ENCODE results near the gene ZDHHC11B. TPM values are rescaled to one million over a fixed set of nuclear protein-coding genes. Genes with fewer than 3 reads are reported as not detected.
"Not testable (repeated sequence)": the region's sequence is repeated elsewhere in the genome, so short reads cannot be mapped to it uniquely, and the experiment has no call there.

Gene ZDHHC11B
- total RNA-seq, 1 experiment from 2014 or later: not detected

DNA sequence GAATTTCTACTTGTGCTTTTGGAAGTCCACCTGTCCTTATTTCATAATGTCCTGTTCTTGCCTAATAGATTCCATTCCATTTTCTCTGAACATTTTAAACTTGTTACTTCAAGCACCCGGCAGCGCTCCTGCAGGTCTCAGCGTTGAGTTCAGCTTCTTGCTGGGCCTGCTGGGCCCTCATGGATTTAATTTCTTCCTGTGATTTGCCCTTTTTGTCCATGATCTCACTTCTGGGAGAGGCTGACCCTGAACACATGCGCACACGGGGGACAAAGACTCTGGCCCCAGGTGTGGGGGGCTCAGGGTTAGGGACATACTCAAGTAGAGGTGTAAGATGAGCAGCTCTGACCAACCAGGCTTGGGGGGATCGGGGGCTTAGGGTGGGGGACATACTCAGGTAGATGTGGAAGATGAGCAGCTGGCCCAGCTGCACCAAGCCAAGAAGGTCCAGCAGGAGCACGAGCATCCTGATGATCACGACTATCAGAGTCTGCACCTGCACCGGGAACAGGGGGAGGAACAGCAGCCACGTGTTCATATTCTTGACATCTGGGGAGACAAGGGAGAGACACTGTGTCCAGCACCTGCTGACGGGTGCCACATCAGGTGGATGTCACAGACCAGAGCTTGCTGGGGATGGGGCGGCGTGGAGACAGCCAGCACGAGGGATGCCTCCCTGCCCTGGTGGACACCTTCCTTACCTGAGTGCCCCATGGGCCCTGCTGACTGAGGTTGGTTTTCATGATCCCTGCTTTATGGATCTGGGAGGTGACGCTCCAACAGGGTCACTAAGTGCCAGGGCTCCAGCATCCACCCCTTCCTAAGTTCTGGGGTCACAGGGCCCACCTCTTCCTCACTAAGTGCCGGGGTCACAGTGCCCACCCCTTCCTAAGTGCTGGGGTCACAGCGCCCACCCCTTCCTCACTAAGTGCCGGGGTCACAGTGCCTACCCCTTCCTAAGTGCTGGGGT lies 36.2 kb downstream of the ZDHHC11B start:
- not testable (repeated sequence) for H3K9me3 ChIP-seq (replicated peaks); H3K4me3 ChIP-seq; H3K4me1 ChIP-seq (replicated peaks); H3K27ac ChIP-seq; H3K36me3 ChIP-seq
- peak in 1 of 2 experiments; percentile 54 for DNase-seq (ENCODE audit: low read depth in 1 of 2, low spot score in 2 of 2)
- peaks cover 18% of the 10 kb centered on the region for H3K27me3 ChIP-seq (replicated peaks)

- peaks cover 22% of the 10 kb centered on the region for H3K27me3 ChIP-seq (replicated peaks)
- peak in 1 of 2 experiments; percentile 45 for DNase-seq (ENCODE audit: low read depth in 1 of 2, low spot score in 2 of 2)
Observed at GRCh38 chr5:747303-747844, 37.2 kb downstream of the ZDHHC11B start.

DNA sequence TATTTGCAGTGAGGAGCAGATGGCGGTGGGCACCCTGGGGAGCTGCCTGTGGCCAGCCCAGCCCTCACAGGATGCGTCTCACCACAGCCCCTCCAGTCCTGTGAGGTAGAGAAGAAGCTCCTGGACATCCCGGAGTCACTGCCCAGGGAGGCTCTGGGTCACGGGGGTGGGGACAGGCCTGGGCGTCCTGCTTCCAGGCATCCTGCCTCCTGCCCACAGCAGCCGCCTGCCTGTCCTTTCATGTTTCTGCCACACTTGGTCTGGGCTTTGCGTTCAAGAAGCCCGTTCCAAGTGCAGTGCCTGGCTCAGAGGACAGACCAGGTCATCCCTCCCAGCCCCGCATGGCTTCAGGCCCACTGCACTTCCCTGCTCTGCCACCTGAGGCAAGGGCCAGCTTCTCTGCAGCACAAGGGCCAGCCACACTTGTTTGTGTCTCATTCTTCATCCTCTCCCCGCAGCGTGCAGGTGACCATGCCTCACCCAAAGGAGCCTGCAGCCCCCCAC lies 38.2 kb downstream of the ZDHHC11B start:
- Histone ChIP-seq H3K4me1 (replicated peaks) (no peaks in the 10 kb centered on the region), H3K36me3 (no peaks in the 10 kb centered on the region), H3K9me3 (replicated peaks) (no peaks in the 10 kb centered on the region), H3K4me3 (no peak overlapping the region), H3K27me3 (replicated peaks) (peaks cover 22% of the 10 kb centered on the region), H3K27ac (no peak overlapping the region)
- peak in 1 of 2 experiments; percentile 61 for DNase-seq (ENCODE audit: low read depth in 1 of 2, low spot score in 2 of 2)

More at GRCh38 chr5:747303-747844, 37.2 kb downstream of the ZDHHC11B start:
- not testable (repeated sequence) for H3K27ac ChIP-seq; H3K36me3 ChIP-seq; H3K4me1 ChIP-seq (replicated peaks); H3K9me3 ChIP-seq (replicated peaks); H3K4me3 ChIP-seq

DNA sequence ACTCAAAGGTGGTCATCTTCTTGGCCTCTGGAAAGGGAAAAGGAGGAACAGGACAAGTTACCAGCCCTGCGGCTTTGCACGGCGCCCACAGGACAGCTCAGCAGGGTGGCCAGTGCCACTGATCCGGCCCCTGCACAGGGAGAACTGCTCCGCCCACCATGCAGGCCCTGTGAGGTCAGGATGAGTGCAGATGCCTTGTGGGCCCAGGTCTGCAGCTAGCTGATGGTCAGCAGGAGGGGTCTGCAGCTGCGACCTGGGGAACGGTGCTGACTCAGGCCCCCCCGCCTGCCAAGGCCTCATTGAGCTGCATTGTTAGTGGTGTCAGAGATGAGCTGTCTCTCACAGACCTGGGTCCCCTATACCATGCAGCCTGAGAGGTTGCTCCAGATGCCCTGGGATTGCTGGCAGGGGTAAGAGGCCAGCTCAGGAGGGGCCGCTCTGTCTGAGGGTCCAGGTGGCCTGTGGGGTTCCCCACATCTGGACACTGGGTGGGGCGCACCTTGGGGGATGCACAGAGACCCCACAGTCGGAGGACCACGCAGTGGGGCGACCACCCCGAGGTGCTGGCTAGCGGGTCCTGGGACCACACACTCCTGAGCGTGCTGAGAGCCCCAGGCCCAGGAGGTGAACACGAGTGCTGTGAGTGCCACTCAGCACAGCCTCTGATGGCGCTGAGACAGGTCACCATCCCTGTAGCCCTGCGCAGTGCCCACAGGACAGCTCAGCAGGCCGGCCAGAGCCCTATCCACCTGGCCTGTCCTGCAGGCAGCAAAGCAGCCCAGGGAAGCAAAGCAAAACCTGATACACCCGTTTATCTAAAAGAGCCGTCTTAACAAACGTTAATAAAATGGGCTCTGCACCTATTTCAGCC lies 39.0 kb downstream of the ZDHHC11B start:
- H3K27ac ChIP-seq; H3K9me3 ChIP-seq (replicated peaks); H3K4me1 ChIP-seq (replicated peaks); H3K4me3 ChIP-seq; H3K36me3 ChIP-seq: not testable (repeated sequence)
- H3K27me3 ChIP-seq (replicated peaks): peaks cover 22% of the 10 kb centered on the region
- DNase-seq (ENCODE audit: low read depth in 1 of 2, low spot score in 2 of 2): peak in 1 of 2 experiments; percentile 56

DNA sequence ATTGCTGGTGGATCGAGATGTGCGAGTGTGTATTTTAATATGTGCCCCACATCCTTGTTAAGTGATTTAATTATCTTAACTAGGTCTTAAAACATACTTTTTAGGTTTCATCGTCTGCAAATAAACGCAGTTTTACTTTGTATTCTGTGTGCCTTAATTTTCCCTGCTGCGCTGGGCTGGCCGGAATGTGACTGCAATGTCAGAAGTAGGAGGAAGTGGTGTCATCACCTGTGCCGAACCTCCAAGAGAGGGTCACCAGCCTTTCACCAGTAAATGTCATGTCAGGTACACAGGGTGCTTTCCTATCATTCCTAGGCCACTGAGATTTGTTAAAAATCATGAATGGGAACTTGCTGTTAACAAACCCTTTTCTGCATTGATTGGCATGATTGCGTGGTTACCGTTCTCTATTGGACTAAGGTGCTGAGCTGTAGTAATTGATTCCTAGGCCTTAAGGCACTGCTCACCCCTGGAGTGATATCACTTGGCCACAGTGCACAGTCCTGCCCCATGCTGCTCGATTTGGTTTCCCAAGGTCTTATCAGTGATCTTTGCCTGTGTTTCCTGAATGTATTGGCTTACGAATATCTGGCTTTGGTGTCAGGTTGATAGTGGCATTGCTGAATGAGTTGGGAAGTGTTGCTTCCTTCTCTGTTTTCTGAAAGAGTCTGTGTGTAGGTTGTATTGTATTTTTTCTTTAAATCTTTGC lies 40.7 kb downstream of the ZDHHC11B start:
- not testable (repeated sequence) for H3K4me1 ChIP-seq (replicated peaks); H3K36me3 ChIP-seq; H3K9me3 ChIP-seq (replicated peaks); H3K4me3 ChIP-seq; H3K27ac ChIP-seq
- H3K27me3 ChIP-seq (replicated peaks): peaks cover 22% of the 10 kb centered on the region
- DNase-seq (ENCODE audit: low read depth in 1 of 2, low spot score in 2 of 2): peak in 1 of 2 experiments; percentile 49

DNA sequence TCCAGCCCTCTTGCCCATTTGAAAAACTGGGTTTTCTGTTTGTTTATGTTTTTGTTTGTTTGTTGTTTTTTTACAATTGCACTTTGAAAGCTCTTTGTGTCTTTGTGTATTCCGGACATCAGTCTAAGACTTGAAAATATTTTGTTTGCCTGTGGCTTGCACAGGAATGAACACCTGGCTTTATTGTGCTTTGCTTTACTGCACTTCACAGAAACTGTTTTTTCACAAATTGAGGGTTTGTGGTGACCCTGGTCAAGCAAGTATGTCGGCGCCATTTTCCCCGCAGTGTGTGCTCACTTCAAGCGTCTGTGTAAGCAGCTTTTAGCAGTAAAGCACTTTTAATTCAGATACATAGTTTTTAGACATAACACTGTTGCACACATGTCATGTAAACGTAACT lies 42.3 kb downstream of the ZDHHC11B start:
- not testable (repeated sequence) for H3K4me1 ChIP-seq (replicated peaks); DNase-seq (ENCODE audit: low read depth in 1 of 2, low spot score in 2 of 2); H3K27ac ChIP-seq; H3K36me3 ChIP-seq; H3K4me3 ChIP-seq; H3K9me3 ChIP-seq (replicated peaks)
- peaks cover 21% of the 10 kb centered on the region for H3K27me3 ChIP-seq (replicated peaks)

DNA sequence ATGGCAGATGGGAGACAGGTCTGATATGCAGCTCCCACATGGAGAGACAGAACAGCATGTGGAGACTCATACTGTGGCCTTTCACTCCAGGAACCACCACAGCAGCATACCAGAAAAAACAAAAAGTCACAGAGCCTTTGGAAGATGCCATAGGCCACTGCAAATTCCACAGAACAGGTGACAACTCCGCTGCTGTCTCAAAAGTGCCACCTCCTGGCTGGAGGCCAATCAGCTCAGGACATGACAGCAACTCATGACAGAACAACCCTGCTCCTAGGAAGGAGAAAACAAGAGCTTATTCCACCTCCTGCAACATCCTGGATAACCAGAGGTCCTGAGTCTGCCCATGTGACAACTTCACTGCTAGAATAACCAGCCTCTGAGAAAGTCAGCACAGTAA lies 50.4 kb downstream of the ZDHHC11B start:
- peaks cover 27% of the 10 kb centered on the region for H3K27me3 ChIP-seq (replicated peaks)
- not testable (repeated sequence) for H3K36me3 ChIP-seq; H3K4me3 ChIP-seq; H3K27ac ChIP-seq; H3K4me1 ChIP-seq (replicated peaks); DNase-seq (ENCODE audit: low read depth in 1 of 2, low spot score in 2 of 2); H3K9me3 ChIP-seq (replicated peaks)

GRCh38 chr5:732754-733454 lies 51.6 kb downstream of the ZDHHC11B start:
- H3K36me3 ChIP-seq; H3K4me3 ChIP-seq; H3K27ac ChIP-seq; H3K4me1 ChIP-seq (replicated peaks); DNase-seq (ENCODE audit: low read depth in 1 of 2, low spot score in 2 of 2); H3K9me3 ChIP-seq (replicated peaks): not testable (repeated sequence)
- peaks cover 26% of the 10 kb centered on the region for H3K27me3 ChIP-seq (replicated peaks)

GRCh38 chr5:729225-729624 lies 55.3 kb downstream of the ZDHHC11B start:
- not testable (repeated sequence) for H3K4me1 ChIP-seq (replicated peaks); H3K27ac ChIP-seq; DNase-seq (ENCODE audit: low read depth in 1 of 2, low spot score in 2 of 2)

GRCh38 chr5:727087-727486 lies 57.4 kb downstream of the ZDHHC11B start:
- not testable (repeated sequence) for H3K36me3 ChIP-seq; H3K9me3 ChIP-seq (replicated peaks); H3K27ac ChIP-seq; H3K4me3 ChIP-seq; H3K4me1 ChIP-seq (replicated peaks); DNase-seq (ENCODE audit: low read depth in 1 of 2, low spot score in 2 of 2)
- peaks cover 10% of the 10 kb centered on the region for H3K27me3 ChIP-seq (replicated peaks)

More at GRCh38 chr5:729225-729624, 55.3 kb downstream of the ZDHHC11B start:
- H3K36me3 ChIP-seq; H3K9me3 ChIP-seq (replicated peaks); H3K4me3 ChIP-seq: not testable (repeated sequence)
- H3K27me3 ChIP-seq (replicated peaks): peaks cover 17% of the 10 kb centered on the region

DNA sequence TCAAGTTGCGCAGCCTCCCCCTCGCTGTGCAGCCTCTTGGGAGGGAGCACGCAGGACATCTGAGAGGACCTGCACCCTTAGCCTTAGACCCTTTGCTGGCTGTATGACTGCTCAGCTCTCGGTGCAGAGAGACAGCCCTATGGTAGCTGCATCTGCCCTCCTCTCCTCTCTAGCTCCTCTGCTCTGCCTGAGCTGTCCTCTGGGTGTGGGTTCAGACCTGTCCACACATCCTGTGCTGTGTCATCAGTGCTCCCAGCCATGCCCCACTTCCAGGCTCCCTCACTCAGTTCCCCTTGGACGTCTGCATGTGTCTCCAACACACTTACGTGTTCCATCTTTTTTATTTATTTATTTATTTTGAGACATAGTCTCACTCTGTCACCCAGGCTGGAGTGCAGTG lies 60.7 kb downstream of the ZDHHC11B start:
- H3K27ac ChIP-seq; H3K4me1 ChIP-seq (replicated peaks); H3K4me3 ChIP-seq; H3K36me3 ChIP-seq; H3K27me3 ChIP-seq (replicated peaks); H3K9me3 ChIP-seq (replicated peaks); DNase-seq (ENCODE audit: low read depth in 1 of 2, low spot score in 2 of 2): not testable (repeated sequence)

DNA sequence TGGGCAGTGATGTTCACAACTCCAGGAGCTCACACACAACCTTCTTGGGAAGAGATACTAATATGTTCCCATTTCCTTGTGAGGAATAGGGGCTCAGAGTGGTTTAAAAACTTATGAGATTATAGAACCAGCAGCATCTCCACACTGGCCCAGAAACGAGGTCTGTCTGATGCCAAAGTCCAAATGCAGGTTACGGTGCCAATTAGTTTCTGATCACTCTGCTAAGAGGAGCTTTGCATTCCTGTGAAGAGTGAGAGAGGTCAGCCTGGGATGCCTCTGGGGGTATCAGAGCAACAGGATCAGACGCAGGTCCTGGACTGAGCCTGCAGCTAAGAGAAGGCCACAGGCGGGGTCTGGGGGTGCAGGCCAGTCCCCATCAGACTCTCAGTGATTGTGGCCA lies 61.2 kb downstream of the ZDHHC11B start:
- not testable (repeated sequence) for H3K4me3 ChIP-seq; H3K9me3 ChIP-seq (replicated peaks); H3K36me3 ChIP-seq; H3K27ac ChIP-seq; H3K27me3 ChIP-seq (replicated peaks); DNase-seq (ENCODE audit: low read depth in 1 of 2, low spot score in 2 of 2); H3K4me1 ChIP-seq (replicated peaks)

GRCh38 chr5:719379-719778 lies 65.2 kb downstream of the ZDHHC11B start:
- H3K36me3 ChIP-seq; H3K9me3 ChIP-seq (replicated peaks); DNase-seq (ENCODE audit: low read depth in 1 of 2, low spot score in 2 of 2); H3K4me3 ChIP-seq; H3K4me1 ChIP-seq (replicated peaks); H3K27ac ChIP-seq; H3K27me3 ChIP-seq (replicated peaks): not testable (repeated sequence)

All from SJSA1 (cell line).